ENCODE results near the gene CAMKK2. TPM values are rescaled to one million over a fixed set of nuclear protein-coding genes. Genes with fewer than 3 reads are reported as not detected.

CAMKK2 gene
- total and polyA plus RNA-seq, 2 of the 13 experiments (the other 11 are each of a cell fraction or from before 2014, with no cell fraction given): 18.8 to 20.0 TPM

DNA sequence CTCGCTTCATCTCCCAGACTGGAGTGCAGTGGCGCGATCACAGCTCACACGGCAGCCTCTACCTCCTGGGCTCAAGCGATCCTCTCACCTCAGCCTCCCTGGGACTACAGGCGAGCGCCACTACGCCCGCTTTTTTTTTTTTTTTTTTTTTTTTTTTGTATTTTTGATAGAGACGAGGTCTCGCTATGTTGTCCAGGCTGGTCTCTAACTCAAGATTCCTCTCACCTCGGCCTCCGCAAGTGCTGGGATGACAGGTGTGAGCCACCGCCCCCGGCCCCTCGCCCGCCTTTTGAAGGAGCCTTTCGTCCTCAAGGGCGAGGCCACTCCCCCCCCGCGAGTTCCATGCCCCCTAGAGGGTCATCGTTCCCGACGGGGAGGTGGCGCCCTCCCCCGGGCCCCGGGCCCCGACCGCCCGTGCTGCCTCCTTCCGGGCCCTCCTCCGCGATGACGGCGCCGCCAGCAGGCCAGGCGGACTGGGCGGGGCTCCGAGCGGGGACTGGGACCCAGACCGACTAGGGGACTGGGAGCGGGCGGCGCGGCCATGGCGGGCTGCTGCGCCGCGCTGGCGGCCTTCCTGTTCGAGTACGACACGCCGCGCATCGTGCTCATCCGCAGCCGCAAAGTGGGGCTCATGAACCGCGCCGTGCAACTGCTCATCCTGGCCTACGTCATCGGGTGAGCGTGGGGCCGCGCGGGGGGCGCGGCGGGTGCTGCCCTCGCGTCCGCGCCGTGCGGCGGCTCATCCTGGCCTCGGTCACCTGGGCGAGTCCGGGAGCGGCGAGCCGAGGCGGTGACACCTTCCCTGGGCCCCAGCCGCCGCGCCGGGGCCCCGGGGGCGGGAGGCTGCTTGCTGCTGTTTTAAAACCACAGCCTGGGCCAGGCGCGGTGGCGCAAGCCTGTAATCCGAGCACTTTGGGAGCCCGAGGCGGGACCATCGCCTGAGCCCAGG lies 86.6 kb downstream of the CAMKK2 start, which contains the start of gene P2RX4 (continued):
- TF ChIP-seq ZNF282 (IDR thresholded peaks at IDR 0.05; ENCODE audit: partially characterized antibody) (no peak), ZNF225 (CRISPR knock-in tag; IDR thresholded peaks at IDR 0.05) (no peak), ZC3H13 (CRISPR knock-in tag; IDR thresholded peaks at IDR 0.05) (peak; percentile 65; the same call in 1 of the 2 replicates), SAP130 (CRISPR knock-in tag; IDR thresholded peaks at IDR 0.05; ENCODE audit: low read depth) (peak; percentile 82), KDM5A (IDR thresholded peaks at IDR 0.05; ENCODE audit: borderline replicate concordance, low read length) (no peak), TSC22D2 (CRISPR knock-in tag; IDR thresholded peaks at IDR 0.05; ENCODE audit: borderline replicate concordance) (no peak), ZNF746 (CRISPR knock-in tag; IDR thresholded peaks at IDR 0.05) (no peak), HNRNPH1 (optimal IDR thresholded peaks at IDR 0.05; ENCODE audit: low read depth, low read length) (peak; percentile 60), RARG (CRISPR knock-in tag; IDR thresholded peaks at IDR 0.05; ENCODE audit: low read depth) (no peak), JUND (CRISPR knock-in tag; IDR thresholded peaks at IDR 0.05) (peak; percentile 48; the same call in 1 of the 2 replicates), NR2F2 (IDR thresholded peaks at IDR 0.05; ENCODE audit: borderline replicate concordance, low read depth) (0 out of 2 replicates have a peak, but pooled peaks have one; percentile 17), KDM5B (CRISPR knock-in tag; IDR thresholded peaks at IDR 0.05; ENCODE audit: borderline replicate concordance) (peak; percentile 71; the same call in 1 of the 2 replicates), ZNF777 (CRISPR knock-in tag; IDR thresholded peaks at IDR 0.05) (peak; percentile 64), ZNF510 (CRISPR knock-in tag; IDR thresholded peaks at IDR 0.05; ENCODE audit: low read depth) (no peak), ATM (IDR thresholded peaks at IDR 0.05; ENCODE audit: borderline replicate concordance) (no peak), RAD21 (CRISPR knock-in tag; IDR thresholded peaks at IDR 0.05) (0 out of 2 replicates have a peak, but pooled peaks have one; percentile 30), ZNF224 (CRISPR knock-in tag; IDR thresholded peaks at IDR 0.05) (peak; percentile 78; the same call in 1 of the 2 replicates), ESRRA (CRISPR knock-in tag; IDR thresholded peaks at IDR 0.05; ENCODE audit: low read depth) (no peak; the same call in 1 of the 2 replicates), KLF16 (CRISPR knock-in tag; IDR thresholded peaks at IDR 0.05) (peak in 1 of 2 experiments; percentile 56; a peak in 1 of 4 replicates), ZNF737 (CRISPR knock-in tag; IDR thresholded peaks at IDR 0.05; ENCODE audit: borderline replicate concordance) (no peak), ZSCAN30 (CRISPR knock-in tag; IDR thresholded peaks at IDR 0.05) (no peak)
- TF ChIP-seq, protein P1, sequence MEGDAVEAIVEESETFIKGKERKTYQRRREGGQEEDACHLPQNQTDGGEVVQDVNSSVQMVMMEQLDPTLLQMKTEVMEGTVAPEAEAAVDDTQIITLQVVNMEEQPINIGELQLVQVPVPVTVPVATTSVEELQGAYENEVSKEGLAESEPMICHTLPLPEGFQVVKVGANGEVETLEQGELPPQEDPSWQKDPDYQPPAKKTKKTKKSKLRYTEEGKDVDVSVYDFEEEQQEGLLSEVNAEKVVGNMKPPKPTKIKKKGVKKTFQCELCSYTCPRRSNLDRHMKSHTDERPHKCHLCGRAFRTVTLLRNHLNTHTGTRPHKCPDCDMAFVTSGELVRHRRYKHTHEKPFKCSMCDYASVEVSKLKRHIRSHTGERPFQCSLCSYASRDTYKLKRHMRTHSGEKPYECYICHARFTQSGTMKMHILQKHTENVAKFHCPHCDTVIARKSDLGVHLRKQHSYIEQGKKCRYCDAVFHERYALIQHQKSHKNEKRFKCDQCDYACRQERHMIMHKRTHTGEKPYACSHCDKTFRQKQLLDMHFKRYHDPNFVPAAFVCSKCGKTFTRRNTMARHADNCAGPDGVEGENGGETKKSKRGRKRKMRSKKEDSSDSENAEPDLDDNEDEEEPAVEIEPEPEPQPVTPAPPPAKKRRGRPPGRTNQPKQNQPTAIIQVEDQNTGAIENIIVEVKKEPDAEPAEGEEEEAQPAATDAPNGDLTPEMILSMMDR (CRISPR knock-in tag; IDR thresholded peaks at IDR 0.05): peak; percentile 81
- TF ChIP-seq, protein P2, sequence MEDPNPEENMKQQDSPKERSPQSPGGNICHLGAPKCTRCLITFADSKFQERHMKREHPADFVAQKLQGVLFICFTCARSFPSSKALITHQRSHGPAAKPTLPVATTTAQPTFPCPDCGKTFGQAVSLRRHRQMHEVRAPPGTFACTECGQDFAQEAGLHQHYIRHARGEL (CRISPR knock-in tag; IDR thresholded peaks at IDR 0.05): no peak
- TF ChIP-seq, protein P3, sequence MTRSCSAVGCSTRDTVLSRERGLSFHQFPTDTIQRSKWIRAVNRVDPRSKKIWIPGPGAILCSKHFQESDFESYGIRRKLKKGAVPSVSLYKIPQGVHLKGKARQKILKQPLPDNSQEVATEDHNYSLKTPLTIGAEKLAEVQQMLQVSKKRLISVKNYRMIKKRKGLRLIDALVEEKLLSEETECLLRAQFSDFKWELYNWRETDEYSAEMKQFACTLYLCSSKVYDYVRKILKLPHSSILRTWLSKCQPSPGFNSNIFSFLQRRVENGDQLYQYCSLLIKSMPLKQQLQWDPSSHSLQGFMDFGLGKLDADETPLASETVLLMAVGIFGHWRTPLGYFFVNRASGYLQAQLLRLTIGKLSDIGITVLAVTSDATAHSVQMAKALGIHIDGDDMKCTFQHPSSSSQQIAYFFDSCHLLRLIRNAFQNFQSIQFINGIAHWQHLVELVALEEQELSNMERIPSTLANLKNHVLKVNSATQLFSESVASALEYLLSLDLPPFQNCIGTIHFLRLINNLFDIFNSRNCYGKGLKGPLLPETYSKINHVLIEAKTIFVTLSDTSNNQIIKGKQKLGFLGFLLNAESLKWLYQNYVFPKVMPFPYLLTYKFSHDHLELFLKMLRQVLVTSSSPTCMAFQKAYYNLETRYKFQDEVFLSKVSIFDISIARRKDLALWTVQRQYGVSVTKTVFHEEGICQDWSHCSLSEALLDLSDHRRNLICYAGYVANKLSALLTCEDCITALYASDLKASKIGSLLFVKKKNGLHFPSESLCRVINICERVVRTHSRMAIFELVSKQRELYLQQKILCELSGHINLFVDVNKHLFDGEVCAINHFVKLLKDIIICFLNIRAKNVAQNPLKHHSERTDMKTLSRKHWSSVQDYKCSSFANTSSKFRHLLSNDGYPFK (CRISPR knock-in tag; IDR thresholded peaks at IDR 0.05; ENCODE audit: borderline replicate concordance): no peak
